Endodermal cell (in vitro differentiated cells): ENCODE measurements around the gene GPC4. TPM values are rescaled to one million over a fixed set of nuclear protein-coding genes. Genes with fewer than 3 reads are reported as not detected.
A peak's percentile ranks its signal among the peaks of the same experiment; 100 is the strongest.

Experiments used
- DNase-seq: peaks from one replicate; pipeline ENCODE4 v3.0.0-alpha.2; 2017
- H3K27ac ChIP-seq: 2 replicates; pipeline ENCODE4 v1.5.1; 2013; ENCODE audit warnings: mild to moderate bottlenecking, low read depth, low read length, moderate library complexity
- H3K27me3 ChIP-seq: 2 replicates; pipeline ENCODE4 v1.6.1; 2013; ENCODE audit warnings: mild to moderate bottlenecking, low read length, moderate library complexity; ENCODE audit not compliant: insufficient read depth, control insufficient read depth, poor library complexity, severe bottlenecking
- H3K36me3 ChIP-seq: 2 replicates; pipeline ENCODE4 v1.7.0; 2013; ENCODE audit warnings: mild to moderate bottlenecking, low read length, moderate library complexity; ENCODE audit not compliant: control insufficient read depth, insufficient read depth
- H3K4me1 ChIP-seq: one replicate; pipeline ENCODE4 v1.7.0; 2013; ENCODE audit warnings: low read length; ENCODE audit not compliant: control insufficient read depth, insufficient read depth
- H3K4me3 ChIP-seq: 2 replicates; pipeline ENCODE4 v1.5.1; 2013; ENCODE audit warnings: mild to moderate bottlenecking, low read length, moderate library complexity
- H3K9ac ChIP-seq: 2 replicates; pipeline ENCODE4 v1.6.1; 2013; ENCODE audit warnings: mild to moderate bottlenecking, low read length, moderate library complexity; ENCODE audit not compliant: poor library complexity, severe bottlenecking; ENCODE audit errors: extremely low read depth
- H3K9me3 ChIP-seq: 2 replicates; pipeline ENCODE4 v1.6.1; 2013; ENCODE audit warnings: mild to moderate bottlenecking, low read length, moderate library complexity; ENCODE audit not compliant: control insufficient read depth
- H3K27ac Mint-ChIP-seq: 2 replicates; pipeline ENCODE4 v1.8.0; 2020; ENCODE audit warnings: mixed read lengths
- H3K27me3 Mint-ChIP-seq: 2 replicates; pipeline ENCODE4 v1.8.0; 2021; ENCODE audit warnings: mild to moderate bottlenecking, mixed read lengths; ENCODE audit not compliant: insufficient read depth
- H3K36me3 Mint-ChIP-seq: 2 replicates; pipeline ENCODE4 v1.8.0; 2020; ENCODE audit warnings: low read depth, mixed read lengths
- H3K4me1 Mint-ChIP-seq: 2 replicates; pipeline ENCODE4 v1.8.0; 2020; ENCODE audit warnings: mixed read lengths
- H3K4me3 Mint-ChIP-seq: 2 replicates; pipeline ENCODE4 v1.8.0; 2020; ENCODE audit warnings: mild to moderate bottlenecking, moderate library complexity, mixed read lengths
- H3K9me3 Mint-ChIP-seq: 2 replicates; pipeline ENCODE4 v1.8.0; 2020; ENCODE audit warnings: mild to moderate bottlenecking, mixed read lengths
- CTCF ChIP-seq: fragments of 200-600 bp; sonication (generic); conservative IDR thresholded peaks from 2 replicates; pipeline ENCODE4 v1.5.0; 2021; ENCODE audit warnings: antibody characterized with exemption, mild to moderate bottlenecking
- WGBS, 2 experiments: methylation state at CpG; one replicate each; pipeline versions ENCODE4 v1.1.5 to v1.1.7; 2013; ENCODE audit warnings: missing lambda C conversion rate in 2 of 2, mixed read lengths in 1 of 2; ENCODE audit not compliant: insufficient coverage in 1 of 2, insufficient read length in 1 of 2; 5-methylcytosine and 5-hydroxymethylcytosine counted together
- total RNA-seq, 2 donors: library from RNA; stranded (reverse); fragmentation: NEBNext Ultra II Directional in 1 of 2; extraction: Animal tissue kit (Norgen Biotek cat#: 25700) in 1 of 2; gene quantifications; 2 replicates in 1 of 2; 3 replicates in 1 of 2; pipeline ENCODE4 v1.2.1, GENCODE V29; 2021

GPC4 gene
- total RNA-seq, 2 donors from 2014 or later, result 281 to 829 TPM

DNA sequence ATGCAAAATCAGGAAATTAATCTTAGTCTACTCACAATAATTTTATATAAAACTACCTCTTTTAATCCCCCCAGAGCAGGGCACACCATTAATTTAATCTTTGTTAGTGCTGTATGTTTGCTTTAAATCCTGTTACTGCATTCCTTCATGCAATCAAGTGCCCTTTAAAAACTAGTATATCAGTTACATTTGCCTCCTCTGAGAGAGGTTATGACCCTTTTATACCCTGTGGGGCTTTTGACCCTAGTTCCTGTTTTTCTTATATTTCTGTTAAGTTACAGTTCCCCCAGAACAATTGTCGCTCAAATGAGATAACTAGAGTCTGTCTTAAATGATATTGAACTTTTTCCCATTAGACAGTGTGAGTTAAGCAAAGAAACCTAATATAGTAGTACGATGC lies 46.2 kb downstream of the GPC4 start:
- H3K27me3 Mint-ChIP-seq, result no peaks in the 10 kb centered on the region
- Histone ChIP-seq H3K9ac (no peak overlapping the region), H3K4me3 (no peak overlapping the region), H3K4me1 (no peaks in the 10 kb centered on the region), H3K9me3 (no peaks in the 10 kb centered on the region), H3K36me3 (peaks cover 44% of the 10 kb centered on the region), H3K27ac (no peak overlapping the region), H3K27me3 (no peaks in the 10 kb centered on the region)
- H3K27ac Mint-ChIP-seq, result peak overlapping the region; percentile 53
- H3K9me3 Mint-ChIP-seq, result no peaks in the 10 kb centered on the region
- H3K4me1 Mint-ChIP-seq, result peaks cover 72% of the 10 kb centered on the region
- H3K4me3 Mint-ChIP-seq, result no peak overlapping the region
- TF ChIP-seq CTCF, result no peak
- no peak for DNase-seq
- H3K36me3 Mint-ChIP-seq, result peaks cover 64% of the 10 kb centered on the region
- 100% methylated on average over 2 of the region's 2 CpGs; no CpG with 5 or more reads in 1 of the 2 experiments for WGBS, 2 experiments

DNA sequence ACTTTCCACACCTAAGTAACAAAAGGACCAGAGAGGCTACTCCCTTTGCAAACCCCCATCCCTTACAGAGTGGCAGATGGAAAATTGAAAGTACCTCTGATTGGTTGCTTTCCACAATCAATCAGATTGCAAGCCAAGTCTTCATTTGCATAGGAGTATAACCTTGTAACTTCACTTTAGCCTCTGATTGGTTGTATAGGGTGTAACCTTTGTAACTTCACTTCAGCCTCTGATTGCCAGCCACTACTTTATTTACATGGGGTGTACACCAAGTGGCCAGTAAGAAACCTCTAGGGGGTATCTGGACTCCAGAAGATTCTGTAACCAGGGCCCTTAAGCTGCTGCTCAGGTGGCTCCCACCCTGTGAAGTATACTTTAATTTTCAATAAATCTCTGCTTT lies 48.6 kb downstream of the GPC4 start:
- H3K27me3 Mint-ChIP-seq, result no peaks in the 10 kb centered on the region
- TF ChIP-seq CTCF, result no peak
- H3K27ac Mint-ChIP-seq, result peak overlapping the region; percentile 64
- H3K4me1 Mint-ChIP-seq, result peaks cover 70% of the 10 kb centered on the region
- H3K9me3 Mint-ChIP-seq, result no peaks in the 10 kb centered on the region
- H3K4me1 ChIP-seq, result no peaks in the 10 kb centered on the region
- no peak overlapping the region for H3K4me3 ChIP-seq
- no peak for DNase-seq
- no peaks in the 10 kb centered on the region for H3K9me3 ChIP-seq
- peaks cover 61% of the 10 kb centered on the region for H3K36me3 Mint-ChIP-seq
- no peak overlapping the region for H3K9ac ChIP-seq
- peaks cover 41% of the 10 kb centered on the region for H3K36me3 ChIP-seq
- H3K27ac ChIP-seq, result no peak overlapping the region
- no peaks in the 10 kb centered on the region for H3K27me3 ChIP-seq
- H3K4me3 Mint-ChIP-seq, result no peak overlapping the region

GRCh38 chrX:133365871-133366611 lies 49.2 kb downstream of the GPC4 start:
- H3K9me3 ChIP-seq, result no peaks in the 10 kb centered on the region
- Mint-ChIP-seq H3K4me1 (peaks cover 70% of the 10 kb centered on the region), H3K27me3 (no peaks in the 10 kb centered on the region), H3K27ac (peak overlapping the region; percentile 64), H3K4me3 (no peak overlapping the region), H3K9me3 (no peaks in the 10 kb centered on the region), H3K36me3 (peaks cover 56% of the 10 kb centered on the region)
- no peaks in the 10 kb centered on the region for H3K27me3 ChIP-seq
- DNase-seq, result no peak
- H3K4me3 ChIP-seq, result no peak overlapping the region
- no peak overlapping the region for H3K27ac ChIP-seq
- 67% methylated on average over 1 of the region's 1 CpG; no CpG with 5 or more reads in 1 of the 2 experiments for WGBS, 2 experiments
- peaks cover 41% of the 10 kb centered on the region for H3K36me3 ChIP-seq
- H3K4me1 ChIP-seq, result no peaks in the 10 kb centered on the region
- no peak overlapping the region for H3K9ac ChIP-seq
- no peak for TF ChIP-seq CTCF
